Measurements from ENCODE around the gene SUCLG2.

The SUCLG2 gene

GRCh38 chr3:67648701-67649100 lies 5.7 kb downstream of the SUCLG2 start:
- DNase-seq (ENCODE audit: low read depth in 2 of 2): no peak

DNA sequence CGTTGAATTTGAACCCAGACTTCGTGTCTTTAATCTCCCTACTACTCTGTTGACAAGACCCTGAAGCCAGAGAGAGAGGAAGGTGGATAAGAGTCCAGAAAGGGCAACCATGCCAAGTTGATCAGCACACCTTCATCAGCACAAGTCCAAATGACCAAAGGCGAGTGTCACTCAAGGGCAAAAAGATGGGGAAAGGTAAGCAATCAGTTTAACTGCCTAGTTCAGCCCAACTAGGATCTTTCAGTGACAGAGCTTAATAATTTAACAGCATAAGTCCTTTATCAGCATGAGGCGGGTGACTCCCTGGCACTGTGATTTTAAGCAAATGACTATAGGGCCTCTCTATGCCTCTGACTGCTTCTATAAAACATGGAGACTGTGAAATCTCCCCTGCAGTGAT lies 6.2 kb downstream of the SUCLG2 start:
- no peak for DNase-seq (ENCODE audit: low read depth in 2 of 2)

GRCh38 chr3:67647390-67647878 lies 7.0 kb downstream of the SUCLG2 start:
- no peak for DNase-seq (ENCODE audit: low read depth in 2 of 2)

- DNase-seq (ENCODE audit: low read depth in 2 of 2): no peak
Observed at GRCh38 chr3:67646586-67647234, 7.7 kb downstream of the SUCLG2 start.

DNA sequence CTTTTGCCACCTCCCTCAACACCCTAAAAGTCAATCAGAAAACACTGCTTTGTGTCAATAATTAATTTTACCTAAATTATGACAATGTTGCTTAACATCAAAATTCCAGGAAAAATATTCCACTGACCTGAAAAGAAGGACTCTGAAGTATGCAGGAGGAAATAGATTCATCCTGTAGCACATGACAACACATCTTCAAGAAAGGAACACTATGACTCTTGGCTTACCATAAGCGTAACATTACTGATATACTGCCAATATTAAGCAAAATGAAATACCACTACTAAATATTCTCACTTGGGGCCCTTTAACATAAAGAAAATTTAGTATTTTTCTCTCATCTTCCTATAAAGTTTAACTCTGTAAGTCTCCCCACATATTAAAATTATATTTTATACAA lies 9.6 kb downstream of the SUCLG2 start:
- no peak for DNase-seq (ENCODE audit: low read depth in 2 of 2)

- no peak for DNase-seq (ENCODE audit: low read depth in 2 of 2)
Observed at GRCh38 chr3:67642734-67643133, 11.7 kb downstream of the SUCLG2 start.

GRCh38 chr3:67642190-67642589 lies 12.2 kb downstream of the SUCLG2 start:
- no peak for DNase-seq (ENCODE audit: low read depth in 2 of 2)

GRCh38 chr3:67641451-67641850 lies 13.0 kb downstream of the SUCLG2 start:
- DNase-seq (ENCODE audit: low read depth in 2 of 2): no peak

DNA sequence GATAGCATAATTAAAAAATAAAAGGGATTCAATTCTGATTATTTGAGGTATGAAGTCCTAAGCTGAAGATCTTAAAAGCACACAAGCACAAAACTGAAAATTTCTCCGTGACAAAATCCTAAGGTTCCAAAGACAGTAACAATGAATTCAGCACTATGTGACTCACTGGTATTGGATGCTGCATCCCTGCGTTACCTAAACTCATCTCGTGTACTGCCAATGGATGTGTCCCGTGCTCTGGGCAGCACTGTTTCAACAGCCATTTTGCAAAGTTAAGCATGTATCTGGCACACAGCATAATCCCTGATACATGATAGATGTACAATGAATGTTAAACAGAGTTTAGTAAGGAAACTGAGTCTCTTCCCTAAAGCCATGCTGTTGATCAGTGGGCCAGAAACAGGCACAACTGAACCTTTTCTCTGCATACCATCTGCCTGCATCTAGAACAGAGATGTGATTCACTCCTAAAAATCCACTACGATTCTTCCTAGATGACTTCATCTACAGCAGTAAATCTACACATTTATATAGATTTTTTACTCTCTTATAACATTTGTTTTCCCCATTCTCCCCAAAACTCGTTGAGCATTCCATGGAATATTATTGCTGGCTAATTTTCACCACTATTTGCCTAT lies 14.3 kb downstream of the SUCLG2 start:
- no peak for DNase-seq (ENCODE audit: low read depth in 2 of 2)

- DNase-seq (ENCODE audit: low read depth in 2 of 2): no peak
Observed at GRCh38 chr3:67637255-67637900, 17.0 kb downstream of the SUCLG2 start.

DNA sequence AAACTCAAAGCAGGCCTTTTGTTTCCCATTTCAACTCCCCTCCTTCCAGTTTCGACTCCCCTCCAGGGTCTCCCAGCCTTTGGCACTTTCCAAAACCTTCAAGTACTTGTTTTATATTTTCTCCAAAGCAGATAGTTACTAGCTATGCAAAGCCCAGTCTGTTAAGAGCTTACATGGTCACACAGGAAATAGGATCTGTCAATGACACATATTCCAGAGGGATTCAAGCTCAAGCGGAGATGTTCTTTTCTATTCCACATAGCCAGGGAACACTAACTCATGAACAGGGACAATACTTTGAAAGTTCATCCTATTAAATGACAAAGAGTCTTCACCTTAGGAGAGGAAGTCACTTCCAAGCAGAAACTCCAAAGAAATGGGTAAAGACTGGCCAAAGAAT lies 18.6 kb downstream of the SUCLG2 start:
- DNase-seq (ENCODE audit: low read depth in 2 of 2): no peak

GRCh38 chr3:67635257-67635656 lies 19.2 kb downstream of the SUCLG2 start:
- DNase-seq (ENCODE audit: low read depth in 2 of 2): no peak

DNA sequence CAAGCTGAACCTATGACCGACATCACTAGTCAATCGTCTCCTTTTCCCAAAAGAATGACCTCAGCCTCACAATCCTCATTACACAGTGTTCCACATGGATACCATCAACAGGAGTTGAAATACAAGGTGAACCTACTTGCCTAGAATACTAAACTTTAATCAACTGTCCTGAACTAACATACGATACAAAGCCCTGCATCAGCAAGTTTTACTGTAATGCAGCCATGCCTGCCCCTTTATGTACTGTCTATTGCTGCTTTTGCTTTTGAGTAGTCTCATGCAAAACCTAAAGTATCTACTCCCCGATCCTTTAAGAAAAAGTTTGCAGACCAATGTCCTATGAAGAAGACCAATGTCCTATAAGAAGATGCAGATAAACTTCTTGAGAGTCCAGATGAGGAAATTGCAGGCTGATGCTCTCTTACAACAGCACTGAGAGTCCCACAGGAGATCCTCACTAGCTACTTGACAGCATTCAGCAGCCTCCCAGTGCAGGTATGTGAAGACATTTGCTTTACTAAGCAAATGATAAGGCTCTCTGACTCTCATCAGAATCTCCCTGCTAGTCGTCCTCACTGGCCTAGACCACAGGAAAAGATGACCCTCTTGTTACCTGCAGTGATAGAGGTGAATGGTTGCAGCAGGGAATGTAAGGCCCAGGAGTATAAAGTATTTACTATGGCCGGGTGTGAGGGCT lies 23.6 kb downstream of the SUCLG2 start:
- no peak for DNase-seq (ENCODE audit: low read depth in 2 of 2)

DNA sequence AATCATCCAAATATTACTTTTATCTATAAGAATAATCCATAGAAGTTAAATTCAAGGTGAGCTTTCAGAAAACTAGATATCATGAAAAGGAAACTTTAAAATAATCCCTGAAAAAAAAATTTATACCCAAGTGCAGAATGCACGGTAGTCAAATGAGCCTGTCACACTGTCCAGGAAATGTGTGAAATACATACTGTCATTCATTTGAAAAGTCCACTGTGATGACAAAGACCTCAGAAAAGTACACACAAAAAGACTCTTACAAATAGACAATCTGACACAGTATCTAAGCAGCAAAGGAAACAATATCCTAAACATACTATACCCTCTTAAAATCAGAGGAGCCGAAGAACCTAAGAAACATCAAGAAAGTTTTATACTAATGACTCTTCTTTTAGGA lies 29.7 kb downstream of the SUCLG2 start:
- no peak for DNase-seq (ENCODE audit: low read depth in 2 of 2)

DNA sequence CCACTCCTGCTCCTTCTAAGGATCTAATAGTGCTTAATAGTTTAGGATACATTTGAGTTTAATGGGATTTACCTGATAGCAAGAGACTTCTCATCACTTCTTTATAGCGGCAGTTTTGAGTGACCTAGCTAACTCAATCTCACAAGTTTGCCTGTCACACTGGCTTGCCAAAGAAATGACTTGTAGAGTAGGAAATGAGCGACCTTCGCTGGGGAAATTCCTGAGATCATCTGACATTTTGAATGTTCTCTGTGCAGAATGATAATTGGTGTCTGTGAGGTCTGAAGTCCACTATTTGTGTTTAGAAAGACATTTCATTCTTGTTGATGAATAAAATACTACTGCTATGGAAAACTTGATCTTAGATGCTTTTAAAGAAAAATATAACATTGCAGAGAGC lies 30.3 kb downstream of the SUCLG2 start:
- no peak for DNase-seq (ENCODE audit: low read depth in 2 of 2)

- no peak for DNase-seq (ENCODE audit: low read depth in 2 of 2)
Observed at GRCh38 chr3:67622652-67623051, 31.8 kb downstream of the SUCLG2 start.

GRCh38 chr3:67620869-67621268 lies 33.5 kb downstream of the SUCLG2 start:
- no peak for DNase-seq (ENCODE audit: low read depth in 2 of 2)

DNA sequence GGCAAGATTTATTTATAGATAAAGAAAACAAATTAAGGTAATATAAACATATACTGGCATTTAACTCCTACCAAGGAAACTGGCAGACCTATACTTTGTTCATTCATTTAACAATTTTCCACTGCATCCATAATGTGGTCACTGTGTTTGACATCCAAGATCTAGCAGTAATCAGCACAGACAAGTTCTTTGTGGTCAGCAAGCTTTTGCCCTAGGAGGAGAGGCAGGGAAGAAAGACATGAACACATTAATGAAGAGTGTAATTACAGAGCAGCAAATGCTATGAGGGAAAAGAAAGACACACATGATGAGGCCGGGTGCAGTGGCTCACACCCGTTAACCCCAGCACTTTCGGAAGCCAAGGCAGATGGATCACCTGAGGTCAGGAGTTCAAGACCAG lies 34.4 kb downstream of the SUCLG2 start:
- no peak for DNase-seq (ENCODE audit: low read depth in 2 of 2)

GRCh38 chr3:67617518-67617917 lies 36.9 kb downstream of the SUCLG2 start:
- DNase-seq (ENCODE audit: low read depth in 2 of 2): no peak

GRCh38 chr3:67616046-67616445 lies 38.4 kb downstream of the SUCLG2 start:
- DNase-seq (ENCODE audit: low read depth in 2 of 2): no peak

- DNase-seq (ENCODE audit: low read depth in 2 of 2): no peak
Observed at GRCh38 chr3:67614195-67614594, 40.2 kb downstream of the SUCLG2 start.

GRCh38 chr3:67610458-67610857 lies 44.0 kb downstream of the SUCLG2 start:
- no peak for DNase-seq (ENCODE audit: low read depth in 2 of 2)

DNA sequence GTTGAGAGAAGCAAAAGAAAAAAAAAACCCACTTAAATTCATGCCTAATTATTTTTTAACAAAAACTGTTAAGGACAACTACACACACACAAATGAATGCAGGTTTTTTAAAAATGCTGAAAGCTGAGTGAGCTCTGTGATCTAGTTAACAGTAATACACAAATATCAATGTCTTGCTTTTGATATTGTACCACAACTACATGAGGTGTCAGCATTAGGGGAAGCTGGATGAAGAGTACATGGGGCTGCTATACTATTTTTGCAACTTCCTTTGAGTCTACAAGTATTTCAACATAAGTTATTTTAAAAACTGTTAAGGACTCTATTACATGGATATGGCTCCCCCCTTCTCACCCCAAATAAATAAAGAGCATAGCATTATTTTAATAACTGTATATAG lies 44.7 kb downstream of the SUCLG2 start:
- no peak for DNase-seq (ENCODE audit: low read depth in 2 of 2)

Measured in stimulated activated CD8-positive, alpha-beta memory T cell treated with anti-CD3 and anti-CD28 coated beads, Interleukin-7, amount 100 ng/mL, for 1 hour (primary cell).